IPS-NIHi7 (cell line): ENCODE results near the gene RRAGA.
"Not testable (repeated sequence)": the region's sequence is repeated elsewhere in the genome, so short reads cannot be mapped to it uniquely, and the experiment has no call there.

Source experiments
- DNase-seq: peaks from one replicate; pipeline ENCODE4 v3.0.0; 2012; ENCODE audit warnings: mixed read lengths; ENCODE audit errors: extremely low spot score

Gene RRAGA, protein sequence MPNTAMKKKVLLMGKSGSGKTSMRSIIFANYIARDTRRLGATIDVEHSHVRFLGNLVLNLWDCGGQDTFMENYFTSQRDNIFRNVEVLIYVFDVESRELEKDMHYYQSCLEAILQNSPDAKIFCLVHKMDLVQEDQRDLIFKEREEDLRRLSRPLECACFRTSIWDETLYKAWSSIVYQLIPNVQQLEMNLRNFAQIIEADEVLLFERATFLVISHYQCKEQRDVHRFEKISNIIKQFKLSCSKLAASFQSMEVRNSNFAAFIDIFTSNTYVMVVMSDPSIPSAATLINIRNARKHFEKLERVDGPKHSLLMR

DNA sequence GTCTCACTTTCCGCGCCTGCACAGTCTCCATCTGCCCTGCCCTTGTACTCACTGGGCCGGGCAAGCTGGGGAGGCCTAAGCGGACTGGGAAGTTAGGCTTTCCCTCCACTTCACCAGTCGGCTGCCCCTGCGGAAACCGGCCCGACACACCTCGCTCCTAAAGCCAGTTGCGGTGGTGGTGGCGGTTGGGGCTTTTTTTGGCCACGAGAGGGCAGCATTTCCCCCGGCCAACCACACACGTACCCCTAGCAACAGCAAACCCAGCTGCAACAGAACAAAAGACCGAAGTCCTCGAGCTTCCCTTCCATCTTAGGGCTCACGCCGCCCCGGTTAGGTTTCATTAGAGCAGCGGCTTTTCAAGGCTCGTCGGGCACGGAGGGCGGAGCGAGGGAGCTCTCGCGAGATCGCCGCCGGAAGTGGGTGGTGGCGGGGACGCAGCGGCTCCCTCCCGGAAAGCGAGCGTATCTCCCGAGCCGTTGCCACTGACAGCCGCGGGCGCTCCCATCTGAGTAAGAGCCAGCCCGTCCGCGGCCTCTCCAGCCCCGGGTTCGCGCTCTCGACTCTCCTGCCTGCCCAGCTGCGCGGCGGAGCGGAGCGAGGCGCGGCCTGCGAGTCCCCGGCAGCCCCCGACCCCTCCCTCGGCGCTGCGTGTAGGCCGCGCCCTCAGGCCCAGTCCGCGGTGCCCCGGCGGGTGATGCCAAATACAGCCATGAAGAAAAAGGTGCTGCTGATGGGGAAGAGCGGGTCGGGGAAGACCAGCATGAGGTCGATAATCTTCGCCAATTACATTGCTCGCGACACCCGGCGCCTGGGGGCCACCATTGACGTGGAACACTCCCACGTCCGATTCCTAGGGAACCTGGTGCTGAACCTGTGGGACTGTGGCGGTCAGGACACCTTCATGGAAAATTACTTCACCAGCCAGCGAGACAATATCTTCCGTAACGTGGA, at the start of gene RRAGA:
Gene RRAGA (plus strand): TSS at position 462 of the 951 bp plus-strand sequence. CDS start 233 bp downstream, at position 695.
- peak; percentile 97 for DNase-seq

DNA sequence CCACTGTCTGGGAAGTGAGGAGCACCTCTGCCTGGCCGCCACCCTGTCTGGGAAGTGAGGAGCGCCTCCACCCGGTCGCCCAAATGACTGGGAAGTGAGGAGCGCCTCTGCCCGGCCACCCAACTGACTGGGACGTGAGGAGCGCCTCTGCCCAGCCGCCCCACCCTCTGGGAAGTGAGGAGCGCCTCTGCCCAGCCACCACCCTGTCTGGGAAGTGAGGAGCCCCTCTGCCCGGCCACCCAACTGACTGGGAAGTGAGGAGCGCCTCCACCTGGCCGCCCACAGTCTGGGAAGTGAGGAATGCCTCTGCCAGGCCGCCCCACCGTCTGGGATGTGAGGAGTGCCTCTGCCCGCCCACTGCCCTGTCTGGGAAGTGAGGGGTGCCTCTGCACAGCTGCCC, 49.1 kb upstream of the RRAGA start:
- no peak for DNase-seq

GRCh38 chr9:19009391-19009965, 39.7 kb upstream of the RRAGA start:
- DNase-seq: no peak

DNA sequence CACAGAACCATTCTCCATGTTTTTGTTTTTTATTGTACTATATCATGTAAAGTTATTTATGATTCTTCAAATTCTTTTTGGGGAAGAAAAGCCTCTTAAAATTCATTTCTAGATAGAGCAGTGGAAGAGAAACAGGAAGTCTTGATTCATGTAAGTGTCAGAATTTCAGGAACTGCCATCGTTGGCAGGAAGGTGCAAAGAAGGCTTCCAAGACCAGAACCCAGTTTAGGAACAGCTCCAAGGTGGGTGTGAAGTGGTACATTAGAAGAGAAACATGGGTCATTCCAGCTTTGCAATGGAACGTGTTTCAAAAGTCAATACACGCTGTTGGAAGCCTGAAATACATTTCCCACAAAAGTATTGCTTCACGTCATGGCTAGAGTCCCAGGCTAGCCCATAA, 31.0 kb upstream of the RRAGA start:
- DNase-seq: no peak

GRCh38 chr9:19020886-19021455, 28.3 kb upstream of the RRAGA start:
- no peak for DNase-seq

DNA sequence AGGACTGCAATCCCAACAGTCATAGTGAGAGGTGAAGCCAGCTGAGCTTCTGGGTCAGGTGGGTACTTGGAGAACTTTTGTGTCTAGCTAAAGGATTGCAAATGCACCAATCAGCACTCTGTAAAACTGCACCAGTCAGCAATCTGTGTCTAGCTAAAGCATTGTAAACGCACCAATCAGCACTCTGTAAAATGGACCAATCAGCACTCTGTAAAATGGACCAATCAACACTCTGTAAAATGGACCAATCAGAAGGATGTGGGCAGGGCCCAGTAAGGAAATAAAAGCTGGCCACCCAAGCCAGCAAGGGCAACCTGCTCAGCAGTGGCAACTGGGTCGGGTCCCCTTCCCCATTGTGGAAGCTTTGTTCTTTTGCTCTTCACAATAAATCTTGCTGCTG, 27.6 kb upstream of the RRAGA start:
- not testable (repeated sequence) for DNase-seq

DNA sequence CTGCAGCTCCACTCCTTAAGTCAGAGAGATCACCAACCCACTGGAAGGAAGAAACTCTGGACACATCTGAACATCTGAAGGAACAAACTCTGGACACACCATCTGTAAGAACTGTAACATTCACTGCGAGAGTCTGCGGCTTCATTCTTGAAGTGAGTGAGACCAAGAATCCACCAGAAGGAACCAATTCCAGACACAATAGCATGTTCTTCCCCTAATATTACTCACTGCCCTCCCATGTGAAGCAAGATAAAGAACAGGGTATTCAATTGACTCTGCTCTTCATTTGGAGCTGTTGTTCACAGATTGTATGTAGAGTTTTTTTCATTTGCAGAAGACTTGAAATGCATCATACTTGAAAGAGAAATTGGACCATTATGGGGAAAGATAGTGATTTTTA, 27.0 kb upstream of the RRAGA start:
- no peak for DNase-seq

- DNase-seq: no peak
Observed at GRCh38 chr9:19023078-19023477, 26.1 kb upstream of the RRAGA start.

DNA sequence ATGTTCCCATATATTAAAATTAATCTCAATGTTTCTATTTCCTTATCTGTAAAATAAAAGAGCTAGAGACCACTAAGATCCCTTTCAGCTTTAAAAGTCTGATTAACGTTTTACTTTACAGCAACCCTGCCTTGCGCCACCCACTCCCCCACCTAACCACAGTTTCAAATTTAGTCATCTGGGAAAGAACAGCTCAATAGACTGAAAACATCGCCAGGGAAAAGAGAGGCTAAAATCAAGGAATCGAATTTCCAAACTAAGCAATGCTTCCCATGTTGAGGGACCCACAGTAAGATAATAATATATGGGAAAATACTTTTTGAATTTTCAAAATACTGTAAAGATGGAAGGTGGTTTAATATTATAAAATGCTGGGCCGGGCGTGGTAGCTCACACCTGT, 22.9 kb upstream of the RRAGA start:
- no peak for DNase-seq

- no peak for DNase-seq
Observed at GRCh38 chr9:19027825-19028224, 21.4 kb upstream of the RRAGA start.

DNA sequence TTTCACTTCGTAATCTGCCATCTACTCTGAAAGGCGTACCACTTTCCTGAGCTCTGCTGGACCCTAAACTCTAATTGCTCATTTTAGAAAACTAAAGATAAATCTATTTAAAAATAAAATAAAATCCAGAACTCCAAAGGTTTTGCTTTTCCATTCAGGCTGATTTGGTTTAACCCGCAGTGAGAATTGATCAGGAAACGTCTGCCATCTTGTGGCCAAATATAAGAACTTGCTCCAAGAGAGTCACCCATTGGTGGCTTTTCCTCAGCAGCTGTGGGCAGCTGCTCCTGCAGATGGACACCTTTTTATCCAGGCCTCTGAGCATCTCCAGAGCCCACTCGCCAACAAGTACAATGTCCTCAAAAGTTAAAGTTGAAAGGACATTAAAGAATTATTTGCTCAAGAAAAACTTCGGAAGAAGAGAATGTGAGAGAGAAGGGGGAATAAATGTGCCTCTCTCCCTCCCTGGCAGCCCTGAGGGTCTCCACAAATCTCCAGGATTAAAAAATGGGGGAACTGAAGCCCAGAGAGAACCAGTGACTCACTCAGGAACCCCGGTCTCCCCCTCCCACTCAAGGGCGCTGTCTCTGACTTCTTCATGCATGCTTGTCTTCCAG, 20.3 kb upstream of the RRAGA start:
- peak; percentile 85 for DNase-seq

GRCh38 chr9:19030899-19031298, 18.3 kb upstream of the RRAGA start:
- DNase-seq: no peak

- DNase-seq: no peak
Observed at GRCh38 chr9:19032406-19032805, 16.8 kb upstream of the RRAGA start.

DNA sequence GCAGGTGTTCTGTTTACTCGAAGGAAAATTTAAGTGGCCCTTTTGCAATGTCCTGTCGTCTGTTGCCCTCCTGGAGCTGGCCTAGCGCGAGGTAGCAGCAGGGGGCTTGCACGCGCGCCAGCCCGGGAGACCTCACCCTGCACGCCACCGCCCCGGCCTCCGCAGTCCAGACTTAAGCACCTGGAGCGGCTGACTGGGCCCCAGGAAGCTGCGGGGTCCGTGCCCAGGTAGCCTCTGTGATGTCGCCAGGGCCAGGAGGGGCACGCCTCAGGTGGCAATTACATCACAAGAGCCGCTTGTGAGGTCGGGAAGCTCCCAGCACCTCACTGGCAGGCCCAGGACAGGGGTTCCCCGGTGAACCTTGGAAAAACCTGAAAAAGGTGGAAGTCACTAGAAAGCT, 16.2 kb upstream of the RRAGA start, which contains the start of gene SAXO1:
Gene SAXO1 (minus strand): TSS at position 195 of the 400 bp plus-strand sequence. CDS start 301 bp downstream, outside the sequence.
- no peak for DNase-seq

DNA sequence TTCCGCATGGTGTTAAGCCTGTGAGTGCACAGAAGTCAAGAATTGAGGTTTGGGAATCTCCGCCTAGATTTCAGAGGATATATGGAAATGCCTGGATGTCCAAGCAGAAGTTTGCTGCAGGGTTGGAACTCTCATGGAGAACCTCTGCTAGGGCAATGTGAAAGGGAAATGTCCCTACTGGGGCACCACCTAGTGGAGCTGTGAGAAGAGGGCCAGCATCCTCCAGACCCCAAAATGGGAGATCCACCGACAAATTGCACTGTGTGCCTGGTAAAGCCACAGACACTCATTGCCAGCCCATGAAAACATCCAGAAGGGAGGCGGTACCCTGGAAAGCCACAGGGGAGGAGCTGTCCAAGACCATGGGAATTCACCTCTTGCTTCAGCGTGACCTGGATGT, 12.6 kb upstream of the RRAGA start:
- DNase-seq: no peak

- DNase-seq: no peak
Observed at GRCh38 chr9:19049917-19050636, 850 bp downstream of the RRAGA start.

DNA sequence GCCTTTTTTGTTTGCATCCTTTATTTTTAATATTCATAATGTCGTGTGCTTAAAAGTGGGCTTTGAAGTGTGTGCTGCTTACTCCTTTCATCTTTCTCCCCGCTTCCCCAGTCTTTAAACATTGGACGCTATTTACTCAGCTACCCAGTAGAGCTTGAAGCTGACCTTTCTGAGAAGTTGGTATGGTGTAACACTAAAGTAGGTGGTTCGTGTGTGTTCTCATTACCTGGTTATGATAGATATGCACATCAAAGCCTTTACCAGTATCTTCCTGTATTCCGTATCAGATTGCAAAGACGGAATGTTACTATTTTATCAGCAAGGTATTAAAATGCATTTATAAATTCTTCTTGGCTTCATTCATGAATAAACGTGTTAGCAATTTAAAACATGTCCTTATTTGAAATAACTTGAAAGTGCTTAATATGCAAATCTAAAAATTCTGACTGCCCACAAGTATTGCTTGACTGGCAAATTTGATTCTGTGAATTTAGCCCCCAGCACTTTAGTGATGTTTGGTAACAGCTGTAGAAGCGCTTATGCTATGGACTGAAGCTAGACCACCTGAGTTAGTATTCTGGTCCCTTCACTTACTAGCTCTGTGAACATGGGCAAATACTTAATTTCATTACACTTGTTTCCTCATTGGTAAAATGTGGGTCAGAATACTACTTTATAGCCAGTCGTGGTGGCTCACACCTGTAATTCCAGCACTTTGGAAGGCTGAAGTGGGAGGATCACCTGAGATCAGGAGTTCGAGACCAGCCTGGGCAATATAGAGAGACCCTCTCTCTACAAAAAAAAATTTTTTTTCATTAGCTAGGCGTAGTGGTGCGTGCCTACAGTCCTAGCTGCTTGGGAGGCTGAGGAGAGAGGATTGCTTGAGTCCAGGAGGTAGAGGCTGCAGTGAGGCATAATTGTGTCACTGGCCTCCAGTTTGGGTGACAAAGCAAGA, 1.7 kb downstream of the RRAGA start:
- DNase-seq: no peak

- DNase-seq: no peak
Observed at GRCh38 chr9:19057033-19057432, 7.8 kb downstream of the RRAGA start.

DNA sequence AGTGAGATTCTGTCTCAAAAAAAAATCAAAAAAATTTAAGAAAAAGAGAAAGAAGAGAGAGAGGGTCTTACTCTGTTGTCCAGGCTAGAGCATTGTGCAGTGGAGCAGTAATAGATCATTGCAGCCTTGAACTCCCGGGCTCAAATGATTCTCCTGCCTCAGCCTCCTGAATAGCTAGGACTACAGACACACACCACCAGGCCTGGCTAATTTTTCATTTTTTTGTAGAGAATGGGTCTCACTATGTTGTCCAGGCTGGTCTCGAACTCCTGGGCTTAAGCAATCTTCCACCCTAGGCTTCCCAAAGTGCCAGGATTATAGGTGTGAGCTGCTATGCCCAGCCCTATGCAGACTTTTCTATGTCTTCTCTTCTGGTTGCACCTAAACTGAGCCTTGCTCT, 25.0 kb downstream of the RRAGA start:
- no peak for DNase-seq

DNA sequence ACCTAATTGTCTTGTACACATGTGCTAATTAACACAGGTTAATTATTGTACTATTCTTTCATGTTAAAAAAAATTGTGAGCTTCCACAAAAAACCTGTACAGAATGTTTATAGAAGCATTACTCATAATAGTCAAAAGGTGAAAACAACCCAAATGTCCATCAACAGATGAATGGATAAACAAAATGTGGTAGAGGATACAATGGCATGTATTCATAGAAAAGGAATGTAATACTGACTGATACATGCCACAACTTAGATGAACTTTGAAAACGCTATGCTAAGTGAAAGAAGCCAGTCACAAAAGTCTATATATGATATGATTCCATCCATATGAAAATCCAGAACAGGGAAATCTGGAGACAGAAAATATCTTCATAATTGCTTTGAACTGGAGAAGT, 25.6 kb downstream of the RRAGA start:
- DNase-seq: no peak
